HCT116 (cell line): ENCODE data around the gene GDPD5. TPM values are rescaled to one million over a fixed set of nuclear protein-coding genes. Genes with fewer than 3 reads are reported as not detected.

ENCODE experiments used
- ATAC-seq: fragments of 200-7000 bp; cut with Tn5 transposase; 2 replicates; pipeline ENCODE4 v1.9.1; 2020; ENCODE audit warnings: mild to moderate bottlenecking, moderate library complexity
- BruUV-seq: library from RNA; stranded (reverse); fragments of 400-500 nt; replicated peaks from 2 replicates; lab custom pipeline; 2021; lab: Mats Ljungman, UMichigan
- CTCF ChIA-PET: fragments of 300-600 bp; sonication (Branson Sonifier 250); formaldehyde crosslinking; loops from one replicate; lab custom pipeline; 2021; ENCODE audit warnings: antibody characterized with exemption; lab: Charles Lee
- POLR2A ChIA-PET: fragments of 300-600, 350-600 bp; sonication (Branson Sonifier 250); formaldehyde crosslinking; loops from one replicate; lab custom pipeline; 2021; ENCODE audit warnings: antibody characterized with exemption; lab: Charles Lee
- RAD21 ChIA-PET, 2 experiments: fragments of 300-600 bp; sonication (Branson Sonifier 250); formaldehyde crosslinking; loops; one replicate each; lab custom pipeline; 2023; ENCODE audit warnings: low total read pairs in 2 of 2; ENCODE audit not compliant: uncharacterized antibody in 2 of 2, unreplicated experiment in 2 of 2, low non-redundant PET in 1 of 2; lab: Charles Lee
- DNase-seq: peaks from one replicate; pipeline ENCODE4 v3.0.0-alpha.2; 2010; ENCODE audit warnings: low read depth, low spot score
- H2AFZ ChIP-seq: fragments of 200-600 bp; shearing (Covaris generic), sonication (generic); 2 replicates; pipeline ENCODE4 v1.6.1; 2017; ENCODE audit warnings: low read depth, mixed run types, mixed read lengths, antibody characterized with exemption, low read length; ENCODE audit not compliant: poor library complexity, severe bottlenecking
- H3K27ac ChIP-seq: 2 replicates; pipeline ENCODE4 v1.5.1; 2012; ENCODE audit warnings: low read depth, low read length
- H3K27me3 ChIP-seq: fragments of 200-600 bp; sonication (generic); 2 replicates; pipeline ENCODE4 v1.6.1; 2016; ENCODE audit warnings: mixed run types, low read length, mixed read lengths; ENCODE audit not compliant: insufficient read depth
- H3K36me3 ChIP-seq, 2 experiments: fragments of 200-500 bp in 1 of 2; fragments of 200-600 bp in 1 of 2; sonication (Bioruptor generic) in 1 of 2; sonication (generic) in 1 of 2; 2 replicates each; pipeline versions ENCODE4 v1.5.1 to v1.6.1; 2014 to 2016; ENCODE audit warnings: low read length in 2 of 2, inconsistent platforms in 1 of 2, mixed read lengths in 1 of 2, mixed run types in 1 of 2; ENCODE audit not compliant: insufficient read depth in 2 of 2, control insufficient read depth in 1 of 2
- H3K4me1 ChIP-seq, 2 experiments: fragments of 200-600 bp in 1 of 2; sonication (generic) in 1 of 2; 2 replicates each; pipeline versions ENCODE4 v1.5.1 to v1.6.1; 2012 to 2017; ENCODE audit warnings: low read length in 2 of 2, inconsistent platforms in 1 of 2, mild to moderate bottlenecking in 1 of 2, mixed read lengths in 1 of 2, mixed run types in 1 of 2, moderate library complexity in 1 of 2; ENCODE audit not compliant: insufficient read depth in 2 of 2, control insufficient read depth in 1 of 2
- H3K4me2 ChIP-seq: fragments of 200-600 bp; sonication (generic); 2 replicates; pipeline ENCODE4 v1.6.1; 2017; ENCODE audit warnings: mixed run types, low read length, mixed read lengths
- H3K4me3 ChIP-seq, 2 experiments: fragments of 200-600 bp in 1 of 2; sonication (generic) in 1 of 2; replicated peaks in 1 of 2; 2 replicates each; pipeline ENCODE4 v1.5.1; 2011 to 2016; ENCODE audit warnings: low read length in 2 of 2, control low read depth in 1 of 2, low read depth in 1 of 2, mild to moderate bottlenecking in 1 of 2, mixed read lengths in 1 of 2, mixed run types in 1 of 2
- H3K79me2 ChIP-seq: fragments of 200-600 bp; sonication (generic); 2 replicates; pipeline ENCODE4 v1.6.1; 2017; ENCODE audit warnings: mild to moderate bottlenecking, mixed run types, low read length, moderate library complexity, mixed read lengths; ENCODE audit not compliant: insufficient read depth
- H3K9ac ChIP-seq: fragments of 200-600 bp; sonication (generic); 2 replicates; pipeline ENCODE4 v1.6.1; 2016; ENCODE audit warnings: low read length, mixed read lengths
- H3K9me2 ChIP-seq: fragments of 200-600 bp; sonication (generic), shearing (Covaris generic); 2 replicates; pipeline ENCODE4 v1.6.1; 2017; ENCODE audit warnings: mixed run types, mild to moderate bottlenecking, moderate library complexity; ENCODE audit not compliant: insufficient read depth
- H3K9me3 ChIP-seq, 2 experiments: fragments of 200-500 bp in 1 of 2; fragments of 200-600 bp in 1 of 2; sonication (Bioruptor generic) in 1 of 2; sonication (generic) in 1 of 2; 2 replicates each; pipeline ENCODE4 v1.6.1; 2014 to 2017; ENCODE audit warnings: low read length in 2 of 2, mixed read lengths in 2 of 2, inconsistent platforms in 1 of 2, low read depth in 1 of 2, mild to moderate bottlenecking in 1 of 2, mixed run types in 1 of 2, moderate library complexity in 1 of 2; ENCODE audit not compliant: control insufficient read depth in 1 of 2, insufficient read depth in 1 of 2
- H4K20me1 ChIP-seq: fragments of 200-600 bp; sonication (generic), shearing (Covaris generic); 2 replicates; pipeline ENCODE4 v1.6.1; 2017; ENCODE audit warnings: mixed run types, mild to moderate bottlenecking, moderate library complexity; ENCODE audit not compliant: insufficient read depth
- CEBPB ChIP-seq: IDR thresholded peaks from 2 replicates; pipeline ENCODE4 v1.6.1; 2012; ENCODE audit warnings: low read depth
- ELF1 ChIP-seq: IDR thresholded peaks from 2 replicates; pipeline ENCODE4 v1.6.1; 2012; ENCODE audit warnings: low read depth, borderline replicate concordance
- EZH2 ChIP-seq: fragments of 200-600 bp; sonication (generic); IDR thresholded peaks from 2 replicates; pipeline ENCODE4 v1.6.1; 2017; ENCODE audit warnings: antibody characterized with exemption, mixed run types
- EZH2phosphoT487 ChIP-seq: fragments of 200-600 bp; IDR thresholded peaks from 2 replicates; pipeline ENCODE4 v1.6.1; 2018; ENCODE audit warnings: antibody characterized with exemption, borderline replicate concordance
- FOSL1 ChIP-seq: IDR thresholded peaks from 2 replicates; pipeline ENCODE4 v1.6.1; 2012; ENCODE audit warnings: low read depth
- JUND ChIP-seq: IDR thresholded peaks from 2 replicates; pipeline ENCODE4 v1.6.1; 2012
- RAD21 ChIP-seq: IDR thresholded peaks from 2 replicates; pipeline ENCODE4 v1.6.1; 2012; ENCODE audit warnings: low read depth, mild to moderate bottlenecking
- SIN3A ChIP-seq: IDR thresholded peaks from 2 replicates; pipeline ENCODE4 v1.6.1; 2012; ENCODE audit warnings: low read depth
- SP1 ChIP-seq: IDR thresholded peaks from 2 replicates; pipeline ENCODE4 v1.6.1; 2012; ENCODE audit warnings: low read depth
- SRF ChIP-seq: IDR thresholded peaks from 2 replicates; pipeline ENCODE4 v1.6.1; 2012; ENCODE audit warnings: low read depth
- YY1 ChIP-seq: IDR thresholded peaks from 2 replicates; pipeline ENCODE4 v1.6.1; 2011; ENCODE audit warnings: low read length, low read depth, moderate library complexity, mild to moderate bottlenecking; ENCODE audit not compliant: insufficient replicate concordance; ENCODE audit errors: extremely low read depth
- ZBTB33 ChIP-seq: IDR thresholded peaks from 2 replicates; pipeline ENCODE4 v1.6.1; 2011; ENCODE audit warnings: mild to moderate bottlenecking, low read length, moderate library complexity; ENCODE audit not compliant: insufficient replicate concordance; ENCODE audit errors: extremely low read depth
- ZFX ChIP-seq: fragments of 450-650 bp; IDR thresholded peaks from 2 replicates; pipeline ENCODE4 v1.6.1; 2017
- ZNF274 ChIP-seq: fragments of 200-500 bp; sonication (Bioruptor generic); IDR thresholded peaks from 2 replicates; pipeline ENCODE4 v1.6.1; 2014; ENCODE audit warnings: mild to moderate bottlenecking, low read depth, low read length, inconsistent platforms
- intact Hi-C: fragments of 100-400 bp; cut with micrococcal nuclease; formaldehyde crosslinking; loops from 2 replicates; pipeline ENCODE4 v1.10.0; 2022
- total RNA-seq: library from RNA; stranded (reverse); gene quantifications from one replicate; pipeline ENCODE4 v1.2.1, GENCODE V29; 2021; ENCODE audit not compliant: unreplicated experiment
- TF ChIP-seq, protein P1 (sequence below): IDR thresholded peaks from 2 replicates; pipeline ENCODE4 v1.6.1; 2012
- TF ChIP-seq, protein P2 (sequence below): IDR thresholded peaks from 2 replicates; pipeline ENCODE4 v1.6.1; 2012; ENCODE audit warnings: low read depth
- TF ChIP-seq, protein P3 (sequence below): IDR thresholded peaks from 2 replicates; pipeline ENCODE4 v1.6.1; 2012

GDPD5 gene
- total RNA-seq, 1 experiment from 2014 or later = 27.5 TPM

- TF ChIP-seq, protein P1, sequence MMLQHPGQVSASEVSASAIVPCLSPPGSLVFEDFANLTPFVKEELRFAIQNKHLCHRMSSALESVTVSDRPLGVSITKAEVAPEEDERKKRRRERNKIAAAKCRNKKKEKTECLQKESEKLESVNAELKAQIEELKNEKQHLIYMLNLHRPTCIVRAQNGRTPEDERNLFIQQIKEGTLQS = no peak
- TF ChIP-seq RAD21 = no peak
- TF ChIP-seq YY1 = no peak
Measured at GRCh38 chr11:75429902-75430713, 95.6 kb downstream of the GDPD5 start (continued).

- no TSS peak for BruUV-seq
- no peak for DNase-seq
- intact Hi-C loops = no loop called here
- H3K27ac ChIP-seq = peak overlapping the region; percentile 52; the same call in 1 of the 2 replicates
- H3K9me3 ChIP-seq = no peaks in the 10 kb centered on the region
- no peaks in the 10 kb centered on the region for H3K27me3 ChIP-seq
- ChIA-PET POLR2A (no interaction called here), RAD21 (no interaction called here), CTCF (no interaction called here)
- no peaks in the 10 kb centered on the region for H3K79me2 ChIP-seq
- H3K9me2 ChIP-seq = no peaks in the 10 kb centered on the region
- no peaks in the 10 kb centered on the region; a peak in 1 of 4 replicates for H3K36me3 ChIP-seq
- no peak for ATAC-seq
- no peak overlapping the region for H3K4me3 ChIP-seq
- peaks cover 0 to 24% of the 10 kb centered on the region in 2 experiments; a peak in 2 of 4 replicates for H3K4me1 ChIP-seq
- peak overlapping the region; percentile 39; the same call in 1 of the 2 replicates for H3K4me2 ChIP-seq
- H4K20me1 ChIP-seq = no peaks in the 10 kb centered on the region
- H3K9ac ChIP-seq = no peak overlapping the region
- no peak overlapping the region for H2AFZ ChIP-seq
- TF ChIP-seq, protein P1 = no peak
- no peak for TF ChIP-seq SIN3A
- no peak for TF ChIP-seq SP1
- no peak for TF ChIP-seq ELF1
- no peak for TF ChIP-seq ZBTB33
- TF ChIP-seq, protein P2, sequence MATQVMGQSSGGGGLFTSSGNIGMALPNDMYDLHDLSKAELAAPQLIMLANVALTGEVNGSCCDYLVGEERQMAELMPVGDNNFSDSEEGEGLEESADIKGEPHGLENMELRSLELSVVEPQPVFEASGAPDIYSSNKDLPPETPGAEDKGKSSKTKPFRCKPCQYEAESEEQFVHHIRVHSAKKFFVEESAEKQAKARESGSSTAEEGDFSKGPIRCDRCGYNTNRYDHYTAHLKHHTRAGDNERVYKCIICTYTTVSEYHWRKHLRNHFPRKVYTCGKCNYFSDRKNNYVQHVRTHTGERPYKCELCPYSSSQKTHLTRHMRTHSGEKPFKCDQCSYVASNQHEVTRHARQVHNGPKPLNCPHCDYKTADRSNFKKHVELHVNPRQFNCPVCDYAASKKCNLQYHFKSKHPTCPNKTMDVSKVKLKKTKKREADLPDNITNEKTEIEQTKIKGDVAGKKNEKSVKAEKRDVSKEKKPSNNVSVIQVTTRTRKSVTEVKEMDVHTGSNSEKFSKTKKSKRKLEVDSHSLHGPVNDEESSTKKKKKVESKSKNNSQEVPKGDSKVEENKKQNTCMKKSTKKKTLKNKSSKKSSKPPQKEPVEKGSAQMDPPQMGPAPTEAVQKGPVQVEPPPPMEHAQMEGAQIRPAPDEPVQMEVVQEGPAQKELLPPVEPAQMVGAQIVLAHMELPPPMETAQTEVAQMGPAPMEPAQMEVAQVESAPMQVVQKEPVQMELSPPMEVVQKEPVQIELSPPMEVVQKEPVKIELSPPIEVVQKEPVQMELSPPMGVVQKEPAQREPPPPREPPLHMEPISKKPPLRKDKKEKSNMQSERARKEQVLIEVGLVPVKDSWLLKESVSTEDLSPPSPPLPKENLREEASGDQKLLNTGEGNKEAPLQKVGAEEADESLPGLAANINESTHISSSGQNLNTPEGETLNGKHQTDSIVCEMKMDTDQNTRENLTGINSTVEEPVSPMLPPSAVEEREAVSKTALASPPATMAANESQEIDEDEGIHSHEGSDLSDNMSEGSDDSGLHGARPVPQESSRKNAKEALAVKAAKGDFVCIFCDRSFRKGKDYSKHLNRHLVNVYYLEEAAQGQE = no peak
- no peak for TF ChIP-seq SRF
- no peak for TF ChIP-seq JUND
- TF ChIP-seq EZH2 = no peak
- no peak for TF ChIP-seq CEBPB
- no peak for TF ChIP-seq FOSL1
- TF ChIP-seq EZH2phosphoT487 = no peak
- TF ChIP-seq ZFX = no peak
- no peak for TF ChIP-seq ZNF274
- no peak for TF ChIP-seq RAD21
- TF ChIP-seq, protein P3, sequence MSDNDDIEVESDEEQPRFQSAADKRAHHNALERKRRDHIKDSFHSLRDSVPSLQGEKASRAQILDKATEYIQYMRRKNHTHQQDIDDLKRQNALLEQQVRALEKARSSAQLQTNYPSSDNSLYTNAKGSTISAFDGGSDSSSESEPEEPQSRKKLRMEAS = no peak
- no peak for TF ChIP-seq YY1
Measured at GRCh38 chr11:75429641-75429901, 96.2 kb downstream of the GDPD5 start.
